GM19238 (cell line): ENCODE results near the gene DISC1.
A peak's percentile ranks its signal among the peaks of the same experiment; 100 is the strongest.
"Not testable (repeated sequence)": the region's sequence is repeated elsewhere in the genome, so short reads cannot be mapped to it uniquely, and the experiment has no call there.

Source experiments
- DNase-seq: peaks from one replicate; pipeline ENCODE4 v3.0.0; 2011; ENCODE audit warnings: low spot score; ENCODE audit not compliant: insufficient read length

The DISC1 gene

DNA sequence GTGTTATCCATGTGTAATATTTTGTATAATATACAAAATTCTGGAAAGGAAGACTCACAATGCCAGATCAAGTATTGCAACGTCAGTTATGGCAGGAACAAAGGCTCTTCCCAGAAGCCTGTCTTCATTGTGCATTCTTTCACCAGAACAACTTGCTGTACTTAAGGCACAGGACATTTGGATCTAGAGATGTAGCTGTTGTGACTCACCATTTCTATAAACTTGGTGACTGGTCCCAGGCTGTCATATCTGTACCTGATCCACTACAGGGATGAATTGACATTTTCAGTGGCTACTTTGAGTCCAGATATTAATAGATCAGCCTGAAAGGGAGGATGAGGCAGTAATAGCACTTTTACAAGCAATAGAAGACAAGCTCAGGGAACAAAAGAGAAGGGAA is 299.8 kb downstream of the DISC1 start:
- no peak for DNase-seq

- no peak for DNase-seq
These were observed 300.3 kb downstream of the DISC1 start for GRCh38 chr1:231926933-231927332.

- DNase-seq = no peak
These were observed 300.8 kb downstream of the DISC1 start for GRCh38 chr1:231927431-231927830.

DNA sequence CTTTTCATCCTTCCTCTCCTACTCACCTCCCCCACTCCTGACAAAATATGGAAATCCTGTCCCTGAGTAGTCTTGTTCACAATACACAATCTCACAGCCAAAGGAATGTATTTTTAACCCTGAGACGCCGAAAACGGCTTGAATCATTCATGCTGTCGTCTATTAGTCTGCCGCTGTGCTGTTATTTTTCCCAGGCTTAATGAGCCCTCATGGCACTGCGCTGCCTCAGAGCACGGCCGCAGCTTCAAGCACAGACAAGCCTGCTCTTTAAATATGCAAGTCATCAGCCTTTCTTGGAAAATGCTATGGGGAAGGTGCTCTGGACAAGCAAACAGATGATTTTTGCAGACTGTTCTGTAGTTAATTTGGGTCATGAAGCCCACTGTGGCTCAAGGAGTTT is 302.7 kb downstream of the DISC1 start:
- DNase-seq = no peak

DNA sequence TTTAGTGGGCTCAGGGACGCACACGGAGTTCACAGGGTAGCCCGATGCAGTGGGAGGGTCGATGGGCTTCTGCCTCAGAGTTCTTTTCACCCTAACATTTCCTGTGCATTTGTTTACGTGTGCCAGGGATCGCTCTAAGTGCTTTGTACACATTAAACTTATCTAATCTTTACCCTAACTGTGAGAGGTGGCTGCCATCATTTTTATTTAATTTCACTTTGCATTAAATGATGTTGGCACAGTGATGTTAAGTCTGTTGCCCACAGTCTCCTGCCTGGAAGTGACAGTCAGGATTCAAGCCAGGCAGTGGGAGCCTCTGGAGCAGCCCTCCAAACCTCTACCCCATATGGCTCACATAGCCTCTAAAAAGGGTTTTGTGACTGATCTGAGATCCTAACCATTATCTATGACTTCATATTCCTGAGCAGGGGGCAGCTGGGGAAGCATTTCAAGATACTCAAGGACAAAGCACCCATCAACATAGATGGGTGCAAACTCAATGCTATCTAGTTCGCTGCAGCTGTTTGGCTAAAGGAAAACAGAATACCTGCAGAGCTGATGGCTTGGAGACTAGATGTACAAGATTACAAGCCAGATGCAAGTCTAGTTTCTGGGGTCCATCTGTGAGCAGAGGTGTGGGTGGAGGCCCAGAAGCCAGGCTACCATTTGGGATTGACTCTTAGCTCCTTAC is 303.8 kb downstream of the DISC1 start:
- DNase-seq = no peak

GRCh38 chr1:231931146-231931545 is 304.6 kb downstream of the DISC1 start:
- DNase-seq = no peak

- DNase-seq = peak; percentile 19
These were observed 305.4 kb downstream of the DISC1 start for GRCh38 chr1:231931846-231932454.

- DNase-seq = no peak
These were observed 307.4 kb downstream of the DISC1 start for GRCh38 chr1:231933711-231934626.

- DNase-seq = no peak
These were observed 308.2 kb downstream of the DISC1 start for GRCh38 chr1:231934797-231935196.

GRCh38 chr1:231935856-231936255 is 309.3 kb downstream of the DISC1 start:
- DNase-seq = no peak

DNA sequence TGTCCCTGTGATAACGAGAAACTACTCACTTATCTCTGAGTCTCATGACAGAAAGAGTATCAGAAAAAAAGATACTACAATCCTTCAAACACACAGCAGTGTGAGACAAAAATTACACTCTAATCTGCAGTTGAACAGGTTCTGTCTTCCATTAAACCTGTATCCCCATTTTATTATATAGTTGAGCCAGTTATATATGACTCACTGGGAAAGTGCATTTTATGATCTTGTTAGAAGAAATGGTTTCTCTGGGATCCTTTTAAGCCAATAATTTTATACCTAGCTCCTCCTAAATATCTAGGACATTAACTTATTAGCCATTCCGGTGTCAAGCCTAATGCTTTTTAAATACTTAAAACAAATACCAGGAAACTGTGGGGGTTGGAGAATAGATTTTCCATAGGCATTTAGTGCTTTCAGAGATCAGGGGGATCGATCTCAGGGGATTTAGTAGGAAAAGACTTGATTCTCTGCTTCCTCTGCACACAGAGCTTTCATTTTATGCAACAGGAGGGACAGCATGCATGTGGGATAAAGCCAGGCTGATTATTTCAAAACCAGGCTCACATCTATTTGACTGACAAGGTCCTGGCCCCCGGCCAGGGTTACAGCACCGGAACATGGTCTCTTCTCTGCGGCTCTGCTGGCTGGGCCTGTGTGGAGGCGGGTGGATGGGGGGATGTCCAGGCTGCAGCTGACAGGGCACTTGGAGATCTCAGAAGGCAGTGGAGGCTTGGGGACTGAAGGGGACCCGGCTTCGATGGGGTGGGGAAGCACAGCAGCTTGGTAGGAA is 310.6 kb downstream of the DISC1 start:
- no peak for DNase-seq

- no peak for DNase-seq
These were observed 311.6 kb downstream of the DISC1 start for GRCh38 chr1:231938211-231938610.

GRCh38 chr1:231938711-231939110 is 312.1 kb downstream of the DISC1 start:
- DNase-seq = no peak

- no peak for DNase-seq
These were observed 312.5 kb downstream of the DISC1 start for GRCh38 chr1:231939118-231939517.

GRCh38 chr1:231940116-231940515 is 313.5 kb downstream of the DISC1 start:
- DNase-seq = no peak

GRCh38 chr1:231940701-231941100 is 314.1 kb downstream of the DISC1 start:
- no peak for DNase-seq

GRCh38 chr1:231943084-231943483 is 316.5 kb downstream of the DISC1 start:
- no peak for DNase-seq

DNA sequence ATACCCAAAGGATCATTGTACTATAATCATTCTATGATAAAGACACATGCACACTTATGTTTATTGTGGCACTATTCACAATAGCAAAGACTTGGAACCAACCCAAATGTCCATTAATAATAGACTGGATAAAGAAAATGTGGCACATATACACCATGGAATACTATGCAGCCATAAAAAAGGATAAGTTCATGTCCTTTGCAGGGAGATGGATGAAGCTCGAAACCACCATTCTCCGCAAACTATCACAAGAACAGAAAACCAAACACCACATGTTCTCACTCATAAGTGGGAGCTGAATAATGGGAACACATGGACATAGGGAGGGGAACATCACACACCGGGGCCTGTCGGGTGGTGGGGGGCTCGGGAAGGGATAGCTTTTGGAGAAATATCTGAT is 321.5 kb downstream of the DISC1 start:
- DNase-seq = not testable (repeated sequence)

DNA sequence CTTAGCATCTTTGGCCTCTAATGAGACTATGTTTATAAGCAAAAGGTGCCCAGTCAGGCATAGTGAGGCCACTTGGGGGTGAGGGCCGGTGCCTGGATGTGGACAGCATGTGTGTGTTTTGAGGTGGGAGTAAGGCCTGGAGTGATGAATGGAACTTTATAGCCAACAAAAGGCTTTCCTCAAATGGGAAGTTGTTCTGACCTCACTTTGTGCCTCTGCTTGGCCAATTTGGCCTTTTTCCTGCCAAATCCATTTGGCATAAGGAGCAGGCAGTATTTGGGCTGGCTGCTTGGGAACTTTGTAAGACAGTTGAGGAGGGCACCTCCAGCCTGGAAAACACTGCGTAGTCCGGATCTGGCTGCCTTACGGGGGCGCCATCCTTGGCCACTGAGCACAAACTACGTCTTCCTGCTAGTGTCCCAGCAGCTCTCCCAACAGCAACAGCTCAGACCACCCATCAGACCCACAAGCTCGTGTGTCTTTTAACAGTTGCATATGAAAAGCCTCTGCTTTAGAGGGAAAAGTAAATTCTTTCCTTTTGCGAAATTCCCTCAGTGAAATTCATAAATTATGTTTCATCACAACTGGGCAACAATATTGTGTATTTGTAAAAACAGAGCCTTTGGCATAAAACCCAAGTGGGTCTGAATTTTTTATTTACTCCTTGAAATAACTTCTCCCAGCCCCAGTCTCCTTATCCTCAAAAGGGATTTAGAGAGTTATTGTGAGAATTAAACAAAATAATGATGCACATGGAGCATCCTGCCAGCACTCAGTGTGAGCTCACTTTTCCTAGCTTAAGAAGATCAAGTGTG is 322.9 kb downstream of the DISC1 start:
- no peak for DNase-seq

DNA sequence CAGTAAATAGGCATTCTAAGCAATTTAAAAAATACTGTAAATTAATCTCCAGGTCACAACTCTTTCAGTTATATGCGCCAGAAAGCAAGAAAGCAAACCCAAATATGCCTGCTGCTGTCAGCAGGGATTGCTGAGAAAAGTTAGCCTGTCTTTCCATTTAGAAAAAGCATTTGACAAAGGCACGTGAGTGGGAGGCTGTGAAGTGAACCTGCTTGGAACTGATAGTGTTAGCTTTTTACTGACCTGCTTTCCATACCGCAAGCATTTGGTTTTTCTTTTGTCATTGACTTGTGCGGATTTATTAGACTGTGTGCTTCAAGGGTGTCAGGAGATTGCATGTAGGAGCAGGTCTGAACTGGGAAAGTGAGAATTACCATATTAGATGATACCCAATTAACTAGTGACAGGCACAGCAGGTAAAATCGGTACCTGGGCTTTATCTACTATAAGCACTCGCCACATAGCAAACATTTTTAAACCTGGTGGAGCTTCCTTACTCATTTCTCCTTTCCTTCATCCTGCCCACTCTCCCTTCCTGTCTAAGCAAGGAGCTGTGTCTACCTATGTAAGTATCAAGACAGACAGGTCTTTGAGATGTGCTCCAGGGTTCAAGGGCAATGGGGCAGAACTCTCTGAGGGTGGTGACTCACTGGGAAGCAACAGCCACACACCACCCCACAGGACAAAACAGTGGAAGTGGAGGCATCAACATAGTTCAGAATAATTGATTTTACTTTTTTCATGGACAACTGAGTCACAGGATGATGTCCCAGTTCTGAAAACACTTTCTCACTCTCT is 323.9 kb downstream of the DISC1 start:
- DNase-seq = no peak
